Measurements from ENCODE around the gene SHC3. TPM values are rescaled to one million over a fixed set of nuclear protein-coding genes. Genes with fewer than 3 reads are reported as not detected.

Gene SHC3
- total RNA-seq, 1 donor from 2014 or later: 0.21 TPM

- DNase-seq (ENCODE audit: extremely low spot score, unreplicated experiment): peak; percentile 84
- H3K36me3 Mint-ChIP-seq (ENCODE audit: unreplicated experiment): no peaks in the 10 kb centered on the region
- H3K9me3 Mint-ChIP-seq (ENCODE audit: unreplicated experiment): no peaks in the 10 kb centered on the region
- no peaks in the 10 kb centered on the region for H3K27me3 Mint-ChIP-seq (ENCODE audit: unreplicated experiment)
- peak within 1 kb of the TSS; percentile 71 for H3K4me3 Mint-ChIP-seq (ENCODE audit: unreplicated experiment)
- H3K27ac Mint-ChIP-seq (ENCODE audit: unreplicated experiment): no peak within 1 kb of the TSS
- peak; percentile 25 for TF ChIP-seq CTCF (IDR thresholded peaks at IDR 0.05)
- H3K4me1 Mint-ChIP-seq (ENCODE audit: unreplicated experiment): peaks cover 30% of the 10 kb centered on the region
These were observed 187.3 kb downstream of the SHC3 start, which contains the start of gene S1PR3 for GRCh38 chr9:88991066-88992034. Gene S1PR3, plus strand, starts transcription at chr9:88991468. Its CDS starts 9,733 bp downstream, at chr9:89001201.

GRCh38 chr9:88990729-88991065 lies 187.9 kb downstream of the SHC3 start:
- H3K27ac Mint-ChIP-seq (ENCODE audit: unreplicated experiment): no peak overlapping the region
- peak overlapping the region; percentile 65 for H3K4me3 Mint-ChIP-seq (ENCODE audit: unreplicated experiment)
- H3K36me3 Mint-ChIP-seq (ENCODE audit: unreplicated experiment): no peaks in the 10 kb centered on the region
- H3K27me3 Mint-ChIP-seq (ENCODE audit: unreplicated experiment): no peaks in the 10 kb centered on the region
- no peaks in the 10 kb centered on the region for H3K9me3 Mint-ChIP-seq (ENCODE audit: unreplicated experiment)
- DNase-seq (ENCODE audit: extremely low spot score, unreplicated experiment): no peak
- peak; percentile 12 for TF ChIP-seq CTCF (IDR thresholded peaks at IDR 0.05)
- peaks cover 30% of the 10 kb centered on the region for H3K4me1 Mint-ChIP-seq (ENCODE audit: unreplicated experiment)

- Mint-ChIP-seq H3K36me3 (ENCODE audit: unreplicated experiment) (no peaks in the 10 kb centered on the region), H3K4me1 (ENCODE audit: unreplicated experiment) (peaks cover 27% of the 10 kb centered on the region), H3K9me3 (ENCODE audit: unreplicated experiment) (no peaks in the 10 kb centered on the region), H3K4me3 (ENCODE audit: unreplicated experiment) (peak overlapping the region; percentile 65), H3K27ac (ENCODE audit: unreplicated experiment) (no peak overlapping the region), H3K27me3 (ENCODE audit: unreplicated experiment) (no peaks in the 10 kb centered on the region)
- no peak for TF ChIP-seq CTCF (IDR thresholded peaks at IDR 0.05)
- DNase-seq (ENCODE audit: extremely low spot score, unreplicated experiment): no peak
These were observed 188.4 kb downstream of the SHC3 start for GRCh38 chr9:88990041-88990728.

- Mint-ChIP-seq H3K27me3 (ENCODE audit: unreplicated experiment) (peaks cover 9% of the 10 kb centered on the region), H3K4me3 (ENCODE audit: unreplicated experiment) (no peak overlapping the region), H3K27ac (ENCODE audit: unreplicated experiment) (no peak overlapping the region), H3K9me3 (ENCODE audit: unreplicated experiment) (no peaks in the 10 kb centered on the region), H3K36me3 (ENCODE audit: unreplicated experiment) (no peaks in the 10 kb centered on the region), H3K4me1 (ENCODE audit: unreplicated experiment) (peaks cover 21% of the 10 kb centered on the region)
- no peak for TF ChIP-seq CTCF (IDR thresholded peaks at IDR 0.05)
- no peak for DNase-seq (ENCODE audit: extremely low spot score, unreplicated experiment)
These were observed 189.6 kb downstream of the SHC3 start for GRCh38 chr9:88988796-88989641.

Measured in osteocyte (in vitro differentiated cells).